Sigmoid colon (tissue), 7 donors: Measurements from ENCODE around the gene TMEM203. TPM values are rescaled to one million over a fixed set of nuclear protein-coding genes. Genes with fewer than 3 reads are reported as not detected.

Source experiments
- DNase-seq: peaks from one replicate; pipeline ENCODE4 v3.0.0-alpha.2; 2019
- H3K27ac ChIP-seq, 4 donors: fragments of 200-600 bp; sonication (generic); one replicate each; pipeline ENCODE4 v1.5.1; 2016 to 2019; ENCODE audit warnings: mild to moderate bottlenecking in 1 of 4
- H3K27me3 ChIP-seq, 3 donors: fragments of 200-600 bp; sonication (generic); one replicate each; pipeline ENCODE4 v1.5.1; 2019; ENCODE audit warnings: mild to moderate bottlenecking in 1 of 3
- H3K36me3 ChIP-seq, 4 donors: fragments of 200-600 bp; sonication (generic); one replicate each; pipeline ENCODE4 v1.5.1; 2016 to 2019
- H3K4me1 ChIP-seq, 4 donors: fragments of 200-600 bp; sonication (generic); one replicate each; pipeline ENCODE4 v1.5.1; 2017 to 2019
- H3K4me3 ChIP-seq, 4 donors: fragments of 200-600 bp; sonication (generic); one replicate each; pipeline ENCODE4 v1.5.1; 2017 to 2019; ENCODE audit warnings: mild to moderate bottlenecking in 2 of 4, moderate library complexity in 1 of 4
- H3K9me3 ChIP-seq, 4 donors: fragments of 200-600 bp in 3 of 4; sonication (generic) in 3 of 4; one replicate each; pipeline versions ENCODE4 v1.5.1 to v1.6.1; 2013 to 2019
- EP300 ChIP-seq, 4 donors: sonication (generic); formaldehyde crosslinking; IDR thresholded peaks; one replicate each; pipeline ENCODE4 v1.6.1; 2017; ENCODE audit warnings: antibody characterized with exemption in 4 of 4
- POLR2A ChIP-seq, 2 donors: fragments of 450-650 bp; IDR thresholded peaks; one replicate each; pipeline ENCODE4 v1.6.1; 2016; ENCODE audit warnings: antibody characterized with exemption in 2 of 2, mild to moderate bottlenecking in 2 of 2, moderate library complexity in 2 of 2
- POLR2AphosphoS5 ChIP-seq, 4 donors: sonication (generic); formaldehyde crosslinking; IDR thresholded peaks; one replicate each; pipeline ENCODE4 v1.6.1; 2017; ENCODE audit warnings: antibody characterized with exemption in 4 of 4
- WGBS, 2 donors: extraction: QIAGEN DNeasy Blood & Tissue Kit; methylation state at CpG; one replicate each; pipeline ENCODE4 v1.1.7; 2013; 5-methylcytosine and 5-hydroxymethylcytosine counted together
- intact Hi-C: fragments of 100-400 bp; cut with DNase I; formaldehyde crosslinking; loops from one replicate; pipeline ENCODE4 v1.15.1; 2023
- polyA plus RNA-seq, 3 donors: library from polyadenylated mRNA; stranded (reverse); fragments of 200-250 nt; gene quantifications; one replicate each; pipeline ENCODE4 v1.2.3, GENCODE V29; 2013
- total RNA-seq, 4 donors: library from RNA; depleted of rRNA; stranded (reverse); fragments of >200 nt; gene quantifications; one replicate each; pipeline ENCODE4 v1.1.0, GENCODE V29; 2016
- TF ChIP-seq, protein P1 (sequence below), 4 experiments: fragments of 450-650 bp in 3 of 4; fragments of 200-600 bp in 1 of 4; IDR thresholded peaks; one replicate each; pipeline ENCODE4 v1.5.1; 2016 to 2019; ENCODE audit warnings: antibody characterized with exemption in 4 of 4, mild to moderate bottlenecking in 3 of 4, moderate library complexity in 2 of 4
- donor health status: healthy with polysubstance abuse.
- donor health status: Bipolar disorder and iron deficiency.
- donor health status: healthy.

Gene TMEM203
- total and polyA plus RNA-seq, 7 donors: 24.8 to 42.0 (median 33.2) TPM

DNA sequence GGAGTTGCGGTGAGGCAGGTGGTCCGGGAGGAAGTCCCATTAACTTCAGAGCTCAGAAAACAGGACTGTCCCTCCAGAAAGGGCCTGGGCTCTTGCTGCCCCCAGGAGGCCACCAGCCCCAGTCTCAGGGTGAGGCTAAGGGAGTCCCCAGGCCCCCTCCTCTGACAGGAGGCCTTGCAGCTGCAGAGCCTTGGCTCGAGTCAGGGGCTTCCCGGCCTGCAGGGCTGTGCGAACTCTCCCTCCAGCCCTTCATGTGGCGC, 42.4 kb upstream of the TMEM203 start:
- TF ChIP-seq POLR2A (IDR thresholded peaks at IDR 0.05) (no peak), EP300 (IDR thresholded peaks at IDR 0.05) (no peak), POLR2AphosphoS5 (IDR thresholded peaks at IDR 0.05) (no peak)
- TF ChIP-seq, protein P1, sequence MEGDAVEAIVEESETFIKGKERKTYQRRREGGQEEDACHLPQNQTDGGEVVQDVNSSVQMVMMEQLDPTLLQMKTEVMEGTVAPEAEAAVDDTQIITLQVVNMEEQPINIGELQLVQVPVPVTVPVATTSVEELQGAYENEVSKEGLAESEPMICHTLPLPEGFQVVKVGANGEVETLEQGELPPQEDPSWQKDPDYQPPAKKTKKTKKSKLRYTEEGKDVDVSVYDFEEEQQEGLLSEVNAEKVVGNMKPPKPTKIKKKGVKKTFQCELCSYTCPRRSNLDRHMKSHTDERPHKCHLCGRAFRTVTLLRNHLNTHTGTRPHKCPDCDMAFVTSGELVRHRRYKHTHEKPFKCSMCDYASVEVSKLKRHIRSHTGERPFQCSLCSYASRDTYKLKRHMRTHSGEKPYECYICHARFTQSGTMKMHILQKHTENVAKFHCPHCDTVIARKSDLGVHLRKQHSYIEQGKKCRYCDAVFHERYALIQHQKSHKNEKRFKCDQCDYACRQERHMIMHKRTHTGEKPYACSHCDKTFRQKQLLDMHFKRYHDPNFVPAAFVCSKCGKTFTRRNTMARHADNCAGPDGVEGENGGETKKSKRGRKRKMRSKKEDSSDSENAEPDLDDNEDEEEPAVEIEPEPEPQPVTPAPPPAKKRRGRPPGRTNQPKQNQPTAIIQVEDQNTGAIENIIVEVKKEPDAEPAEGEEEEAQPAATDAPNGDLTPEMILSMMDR (IDR thresholded peaks at IDR 0.05): no peak
- intact Hi-C loops: no loop called here
- H3K9me3 ChIP-seq: no peaks in the 10 kb centered on the region
- H3K4me3 ChIP-seq: no peak overlapping the region
- peaks cover 0 to 10% (median 6%) of the 10 kb centered on the region in 3 donors for H3K27me3 ChIP-seq
- H3K27ac ChIP-seq: no peak overlapping the region
- no peak for DNase-seq
- WGBS, 2 donors: 88% methylated on average over 6 of the region's 6 CpGs
- H3K4me1 ChIP-seq: peaks cover 0 to 17% (median 9%) of the 10 kb centered on the region in 4 donors
- H3K36me3 ChIP-seq: peaks cover 4 to 10% (median 9%) of the 10 kb centered on the region in 4 donors

- peaks cover 4 to 16% (median 13%) of the 10 kb centered on the region in 4 donors for H3K36me3 ChIP-seq
- peaks cover 0 to 22% (median 15%) of the 10 kb centered on the region in 4 donors for H3K4me1 ChIP-seq
- peaks cover 0 to 10% (median 6%) of the 10 kb centered on the region in 3 donors for H3K27me3 ChIP-seq
- no peaks in the 10 kb centered on the region for H3K9me3 ChIP-seq
- H3K4me3 ChIP-seq: no peak overlapping the region
- no peak for DNase-seq
- no peak overlapping the region for H3K27ac ChIP-seq
- TF ChIP-seq POLR2A (IDR thresholded peaks at IDR 0.05): no peak
- TF ChIP-seq, protein P1 (IDR thresholded peaks at IDR 0.05): no peak
- TF ChIP-seq EP300 (IDR thresholded peaks at IDR 0.05): no peak
- no peak for TF ChIP-seq POLR2AphosphoS5 (IDR thresholded peaks at IDR 0.05)
- WGBS, 2 donors: 84 to 90% methylated on average over 20 of the region's 20 CpGs
- intact Hi-C loops: no loop called here
Observed at GRCh38 chr9:137247135-137247915, 41.9 kb upstream of the TMEM203 start.

- no peak for TF ChIP-seq POLR2AphosphoS5 (IDR thresholded peaks at IDR 0.05)
- TF ChIP-seq POLR2A (IDR thresholded peaks at IDR 0.05): no peak
- no peak for TF ChIP-seq EP300 (IDR thresholded peaks at IDR 0.05)
- TF ChIP-seq, protein P1 (IDR thresholded peaks at IDR 0.05): no peak
- 91 to 93% methylated on average over 25 of the region's 25 CpGs for WGBS, 2 donors
- Histone ChIP-seq H3K9me3 (no peaks in the 10 kb centered on the region), H3K36me3 (peaks cover 4 to 19% (median 15%) of the 10 kb centered on the region in 4 donors), H3K27ac (no peak overlapping the region), H3K27me3 (no peaks in the 10 kb centered on the region), H3K4me3 (no peak overlapping the region), H3K4me1 (peaks cover 2 to 30% (median 20%) of the 10 kb centered on the region in 4 donors)
- intact Hi-C loops: no loop called here
- DNase-seq: no peak
Observed at GRCh38 chr9:137245450-137246421, 40.3 kb upstream of the TMEM203 start.

DNA sequence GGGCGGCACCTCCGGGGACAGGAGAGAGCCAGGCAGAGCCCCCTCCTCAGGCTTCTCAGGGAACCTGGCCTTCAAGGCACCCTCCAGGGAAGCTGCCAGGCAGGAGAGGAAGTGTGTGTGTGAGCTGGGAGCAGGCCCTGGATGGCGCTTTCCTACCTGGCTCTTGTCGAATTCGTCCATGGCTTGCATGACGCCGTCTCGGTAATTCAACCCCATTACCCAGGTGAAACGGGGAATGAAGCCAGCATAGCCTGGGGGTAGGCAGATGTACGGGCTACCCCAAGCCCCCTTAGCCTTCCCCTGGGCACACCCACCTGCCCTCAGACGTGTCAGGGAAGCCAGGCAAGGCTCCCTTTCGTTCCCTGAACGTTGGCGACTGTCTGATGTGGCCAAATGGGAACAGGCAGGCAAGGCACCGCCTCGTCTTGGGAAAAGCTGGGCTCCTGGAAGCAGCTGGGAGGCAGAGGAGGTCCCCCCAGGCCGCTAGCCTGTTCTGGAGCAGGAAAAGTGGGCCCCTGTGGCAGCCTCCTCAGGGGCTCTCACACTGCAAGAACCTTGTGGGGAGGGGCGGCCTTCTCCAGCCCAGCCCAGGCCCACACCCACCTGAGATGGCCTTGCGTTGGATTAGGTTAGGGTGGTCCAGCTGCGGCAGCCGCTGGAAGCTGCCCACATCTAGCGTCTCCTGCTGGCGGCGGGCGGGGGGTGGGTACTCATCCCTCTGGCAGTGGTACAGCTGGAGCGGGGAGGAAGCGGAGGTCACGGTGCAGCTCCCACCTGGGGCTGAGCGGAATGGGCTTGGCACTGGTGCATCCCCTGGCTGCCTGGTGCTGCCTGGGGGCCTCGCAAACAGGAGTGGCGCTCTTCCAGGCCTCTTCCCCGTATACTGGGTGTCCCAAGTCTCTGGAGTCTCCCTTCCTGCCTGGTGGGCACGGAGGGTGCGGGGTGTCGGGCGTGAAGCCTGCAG, 39.3 kb upstream of the TMEM203 start:
- WGBS, 2 donors: 81% methylated on average over 36 of the region's 36 CpGs
- no peak for DNase-seq
- H3K27ac ChIP-seq: no peak overlapping the region
- no peaks in the 10 kb centered on the region for H3K9me3 ChIP-seq
- H3K36me3 ChIP-seq: peaks cover 4 to 19% (median 15%) of the 10 kb centered on the region in 4 donors
- H3K4me3 ChIP-seq: no peak overlapping the region
- TF ChIP-seq POLR2AphosphoS5 (IDR thresholded peaks at IDR 0.05): no peak
- TF ChIP-seq, protein P1 (IDR thresholded peaks at IDR 0.05): no peak
- TF ChIP-seq EP300 (IDR thresholded peaks at IDR 0.05): no peak
- TF ChIP-seq POLR2A (IDR thresholded peaks at IDR 0.05): no peak
- intact Hi-C loops: no loop called here
- H3K4me1 ChIP-seq: peaks cover 2 to 38% (median 24%) of the 10 kb centered on the region in 4 donors
- H3K27me3 ChIP-seq: no peaks in the 10 kb centered on the region
